Common myeloid progenitor, CD34-positive (primary cell): ENCODE results near the gene PTS.

ENCODE experiments used
- CTCF ChIA-PET: fragments of 350-600 bp; sonication (Branson Sonifier 250); formaldehyde crosslinking; loops from one replicate; lab custom pipeline; 2021; ENCODE audit warnings: antibody characterized with exemption; lab: Charles Lee
- POLR2A ChIA-PET: fragments of 350-600 bp; sonication (Branson Sonifier 250); formaldehyde crosslinking; loops from one replicate; lab custom pipeline; 2021; ENCODE audit warnings: antibody characterized with exemption; lab: Charles Lee
- DNase-seq, 3 donors: peaks; one replicate each; pipeline versions ENCODE4 v3.0.0 to v3.0.0-alpha.2; 2013
- H3K27ac ChIP-seq, 2 experiments: 1 replicate in 1 of 2; 2 replicates in 1 of 2; pipeline ENCODE4 v1.7.0; 2013; ENCODE audit warnings: inconsistent platforms in 2 of 2, low read length in 2 of 2, mild to moderate bottlenecking in 2 of 2, low read depth in 1 of 2, moderate library complexity in 1 of 2; ENCODE audit not compliant: severe bottlenecking in 2 of 2, insufficient read depth in 1 of 2, poor library complexity in 1 of 2
- H3K27me3 ChIP-seq, 5 experiments: replicated peaks in 2 of 5; 1 replicate in 3 of 5; 2 replicates in 2 of 5; pipeline versions ENCODE4 v1.6.1 to v1.7.0; 2013; ENCODE audit warnings: low read length in 4 of 5, mild to moderate bottlenecking in 2 of 5, moderate library complexity in 2 of 5, inconsistent platforms in 1 of 5; ENCODE audit not compliant: insufficient read depth in 5 of 5, control insufficient read depth in 4 of 5
- H3K36me3 ChIP-seq, 4 experiments: 1 replicate in 2 of 4; 2 replicates in 2 of 4; pipeline versions ENCODE4 v1.6.1 to v1.7.0; 2013; ENCODE audit warnings: low read length in 3 of 4, control low read depth in 1 of 4, mild to moderate bottlenecking in 1 of 4; ENCODE audit not compliant: control insufficient read depth in 4 of 4, insufficient read depth in 4 of 4
- H3K4me1 ChIP-seq, 4 experiments: 1 replicate in 3 of 4; 2 replicates in 1 of 4; pipeline versions ENCODE4 v1.6.1 to v1.7.1; 2013; ENCODE audit warnings: low read length in 3 of 4, mild to moderate bottlenecking in 3 of 4, control low read depth in 1 of 4, inconsistent platforms in 1 of 4, moderate library complexity in 1 of 4; ENCODE audit not compliant: control insufficient read depth in 4 of 4, insufficient read depth in 4 of 4; ENCODE audit errors: control extremely low read depth in 1 of 4
- H3K4me3 ChIP-seq, 7 experiments: 1 replicate in 4 of 7; 2 replicates in 3 of 7; pipeline versions ENCODE4 v1.5.1 to v1.7.0; 2013; ENCODE audit warnings: mild to moderate bottlenecking in 7 of 7, low read length in 6 of 7, moderate library complexity in 6 of 7, inconsistent platforms in 2 of 7, low read depth in 2 of 7, control low read depth in 1 of 7; ENCODE audit not compliant: insufficient read depth in 4 of 7, control insufficient read depth in 1 of 7; ENCODE audit errors: extremely low read depth in 1 of 7
- H3K9me3 ChIP-seq, 5 experiments: 1 replicate in 4 of 5; 2 replicates in 1 of 5; pipeline versions ENCODE4 v1.6.1 to v1.7.1; 2013; ENCODE audit warnings: low read length in 4 of 5, mild to moderate bottlenecking in 2 of 5, inconsistent platforms in 1 of 5, low read depth in 1 of 5, moderate library complexity in 1 of 5; ENCODE audit not compliant: control insufficient read depth in 4 of 5, insufficient read depth in 2 of 5; ENCODE audit errors: control extremely low read depth in 1 of 5
- WGBS: methylation state at CpG from one replicate; pipeline ENCODE4 v1.1.5; 2013; ENCODE audit not compliant: insufficient coverage; 5-methylcytosine and 5-hydroxymethylcytosine counted together

The PTS gene

DNA sequence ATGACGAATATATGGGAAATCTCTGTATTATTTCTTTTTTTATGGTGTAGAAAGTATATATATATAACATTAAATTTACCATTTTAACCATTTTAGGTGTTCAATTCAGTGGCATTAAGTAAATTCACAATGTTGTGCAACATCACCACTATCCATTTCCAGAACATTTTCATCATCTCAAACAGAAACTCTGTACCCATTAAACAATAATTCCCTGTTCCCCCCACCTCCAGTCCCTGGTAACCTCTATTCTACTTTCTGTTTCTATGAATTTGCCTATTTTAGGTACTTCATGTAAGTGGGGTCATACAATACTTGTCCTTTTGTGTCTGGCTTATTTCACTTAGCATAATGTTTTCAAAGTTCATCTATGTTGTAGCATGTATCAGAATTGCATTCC is 15.3 kb upstream of the PTS start:
- DNase-seq: no peak
- Histone ChIP-seq H3K4me1 (peaks cover 3 to 19% (median 5%) of the 10 kb centered on the region in 4 experiments), H3K27me3 (peaks cover 0 to 2% (median 0%) of the 10 kb centered on the region in 5 experiments), H3K4me3 (no peak overlapping the region), H3K36me3 (no peaks in the 10 kb centered on the region), H3K27ac (no peak overlapping the region), H3K9me3 (no peaks in the 10 kb centered on the region)
- WGBS: no CpG with 5 or more reads among the region's 1 CpG
- ChIA-PET CTCF (no interaction called here), POLR2A (no interaction called here)

DNA sequence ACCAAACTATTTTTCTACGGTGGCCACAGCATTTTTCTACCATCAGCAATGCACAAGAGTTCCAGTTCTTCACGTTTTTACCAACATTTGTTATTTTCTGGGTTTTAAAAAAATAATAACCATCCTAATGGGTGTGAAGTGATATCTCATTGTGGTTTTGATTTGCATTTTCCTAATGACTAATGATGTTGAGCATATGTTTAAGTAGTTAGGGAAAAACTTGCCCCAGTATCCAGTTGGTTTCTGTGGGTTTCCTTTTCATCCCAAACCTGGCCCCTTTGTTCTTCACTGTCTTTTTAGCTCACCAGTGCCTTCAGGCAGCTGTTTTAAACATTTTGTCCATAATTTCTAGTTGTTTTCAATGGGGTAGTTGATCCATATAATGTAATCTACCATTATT is 14.7 kb upstream of the PTS start:
- Histone ChIP-seq H3K27me3 (peaks cover 0 to 2% (median 0%) of the 10 kb centered on the region in 5 experiments), H3K4me3 (peak overlapping the region in 1 of 7 experiments; percentile 30), H3K27ac (no peak overlapping the region), H3K4me1 (peaks cover 3 to 19% (median 5%) of the 10 kb centered on the region in 4 experiments), H3K9me3 (no peaks in the 10 kb centered on the region), H3K36me3 (no peaks in the 10 kb centered on the region)
- no CpG with 5 or more reads among the region's 2 CpGs for WGBS
- POLR2A ChIA-PET: no interaction called here
- DNase-seq: peak in 1 of 3 donors; percentile 81
- CTCF ChIA-PET: interaction anchor here (1.2 to 1.5 kb wide), 2 partner anchors 10 to 12 kb away, joined by 3 to 4 read pairs; no protein-coding TSS in a partner anchor

DNA sequence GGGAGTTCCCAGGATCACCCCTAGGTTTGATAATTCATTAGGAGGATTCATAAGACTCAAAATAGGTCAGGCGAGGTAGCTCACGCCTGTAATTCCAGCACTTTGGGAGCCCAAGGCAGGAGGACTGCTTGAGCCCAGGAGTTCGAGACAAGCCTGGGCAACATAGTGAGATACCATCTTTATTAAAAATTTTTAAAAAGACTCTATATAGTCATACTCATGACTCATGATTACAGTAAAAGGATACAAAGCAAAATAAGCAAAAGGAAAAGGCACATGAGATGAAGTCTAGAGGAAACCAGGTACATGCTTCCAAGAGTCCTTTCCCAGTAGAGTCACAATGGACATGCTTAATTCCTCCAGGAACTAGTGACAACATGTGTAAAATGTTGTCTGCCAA is 13.9 kb upstream of the PTS start:
- Histone ChIP-seq H3K9me3 (no peaks in the 10 kb centered on the region), H3K4me1 (peaks cover 3 to 19% (median 5%) of the 10 kb centered on the region in 4 experiments), H3K27ac (no peak overlapping the region), H3K36me3 (no peaks in the 10 kb centered on the region), H3K27me3 (peaks cover 0 to 2% (median 0%) of the 10 kb centered on the region in 5 experiments), H3K4me3 (no peak overlapping the region)
- CTCF ChIA-PET: interaction anchor here (1.2 to 1.5 kb wide), 3 partner anchors 9 to 68 kb away, joined by 3 to 4 read pairs (median 4); no protein-coding TSS in a partner anchor
- no CpG with 5 or more reads among the region's 3 CpGs for WGBS
- POLR2A ChIA-PET: no interaction called here
- peak in 1 of 3 donors; percentile 17 for DNase-seq

DNA sequence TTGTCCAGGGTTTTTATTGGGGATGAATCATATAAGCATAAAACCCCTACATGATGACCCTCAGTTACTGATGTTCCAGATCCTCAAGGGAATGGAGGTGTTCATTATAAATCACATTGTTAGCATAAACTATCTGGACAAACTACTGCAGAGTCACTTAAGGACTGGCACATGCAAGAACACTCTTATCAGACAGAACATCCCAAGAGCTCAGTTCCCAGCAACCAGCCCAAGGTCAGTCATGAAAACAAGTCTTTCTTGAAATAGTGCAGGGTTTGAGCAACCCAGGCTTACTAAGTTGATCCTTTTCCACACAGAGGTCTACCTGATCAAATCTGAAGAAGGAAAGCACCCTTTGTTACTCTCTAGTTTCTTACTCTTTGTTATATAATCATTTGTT is 13.5 kb upstream of the PTS start:
- H3K27ac ChIP-seq: no peak overlapping the region
- peaks cover 0 to 2% (median 0%) of the 10 kb centered on the region in 5 experiments for H3K27me3 ChIP-seq
- POLR2A ChIA-PET: no interaction called here
- H3K4me3 ChIP-seq: no peak overlapping the region
- CTCF ChIA-PET: interaction anchor here (1.2 to 1.5 kb wide), 3 partner anchors 9 to 68 kb away, joined by 3 to 4 read pairs (median 4); no protein-coding TSS in a partner anchor
- H3K4me1 ChIP-seq: peaks cover 3 to 19% (median 5%) of the 10 kb centered on the region in 4 experiments
- H3K9me3 ChIP-seq: no peaks in the 10 kb centered on the region
- no peaks in the 10 kb centered on the region for H3K36me3 ChIP-seq
- DNase-seq: peak in 1 of 3 donors; percentile 42

DNA sequence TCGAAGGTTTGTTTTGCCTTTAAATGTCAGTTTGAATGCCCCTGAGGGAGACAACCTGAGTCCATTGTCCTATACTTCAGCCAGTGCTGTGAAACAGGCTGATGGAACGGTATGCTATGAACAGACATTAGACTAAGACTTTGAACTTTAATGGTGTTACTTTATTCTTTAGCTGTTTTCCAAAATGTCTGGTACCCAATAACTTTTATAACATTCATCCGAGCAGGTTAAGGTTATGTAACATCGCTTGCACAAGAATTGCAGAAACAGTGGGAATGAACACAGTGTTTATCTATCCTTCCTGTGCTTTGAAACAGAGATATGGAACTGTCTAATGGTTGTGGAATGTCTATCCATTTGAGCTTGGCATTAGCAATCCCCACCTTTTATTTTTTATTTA is 12.5 kb upstream of the PTS start:
- POLR2A ChIA-PET: no interaction called here
- Histone ChIP-seq H3K27me3 (peaks cover 0 to 2% (median 0%) of the 10 kb centered on the region in 5 experiments), H3K4me1 (peaks cover 3 to 19% (median 5%) of the 10 kb centered on the region in 4 experiments), H3K9me3 (no peaks in the 10 kb centered on the region), H3K4me3 (no peak overlapping the region), H3K36me3 (no peaks in the 10 kb centered on the region), H3K27ac (no peak overlapping the region)
- DNase-seq: no peak
- 94% methylated on average over 2 of the region's 4 CpGs for WGBS
- CTCF ChIA-PET: interaction anchor here (1.2 to 17.1 kb wide), 2 partner anchors 14 to 70 kb away, joined by 4 to 246 read pairs; no protein-coding TSS in a partner anchor

DNA sequence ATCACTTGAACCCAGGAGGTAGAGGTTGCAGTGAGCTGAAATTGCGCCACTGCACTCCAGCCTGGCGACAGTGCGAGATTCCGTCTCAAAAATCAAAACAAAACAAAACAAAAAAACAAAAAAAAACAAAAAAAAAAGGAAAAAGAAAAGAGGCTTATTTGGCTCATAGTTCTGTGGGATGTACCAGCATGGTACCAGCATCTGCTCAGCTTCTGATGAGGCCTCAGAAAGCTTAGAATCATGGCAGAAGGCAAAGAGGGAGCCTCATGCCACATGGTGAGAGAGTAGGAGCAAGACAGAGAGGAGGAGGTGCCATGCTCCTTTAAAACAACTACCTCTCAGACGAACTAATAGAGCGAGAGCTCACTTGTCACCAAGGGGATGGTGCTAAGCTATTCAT is 10.6 kb upstream of the PTS start:
- WGBS: 100% methylated on average over 1 of the region's 6 CpGs
- POLR2A ChIA-PET: no interaction called here
- Histone ChIP-seq H3K9me3 (no peaks in the 10 kb centered on the region), H3K4me3 (no peak overlapping the region), H3K36me3 (no peaks in the 10 kb centered on the region), H3K27me3 (peaks cover 0 to 2% (median 0%) of the 10 kb centered on the region in 5 experiments), H3K27ac (no peak overlapping the region), H3K4me1 (peaks cover 3 to 31% (median 9%) of the 10 kb centered on the region in 4 experiments)
- CTCF ChIA-PET: interaction anchor here (17.1 kb wide), 1 partner anchor 68 kb away, joined by 246 read pairs; no protein-coding TSS in a partner anchor
- DNase-seq: no peak

DNA sequence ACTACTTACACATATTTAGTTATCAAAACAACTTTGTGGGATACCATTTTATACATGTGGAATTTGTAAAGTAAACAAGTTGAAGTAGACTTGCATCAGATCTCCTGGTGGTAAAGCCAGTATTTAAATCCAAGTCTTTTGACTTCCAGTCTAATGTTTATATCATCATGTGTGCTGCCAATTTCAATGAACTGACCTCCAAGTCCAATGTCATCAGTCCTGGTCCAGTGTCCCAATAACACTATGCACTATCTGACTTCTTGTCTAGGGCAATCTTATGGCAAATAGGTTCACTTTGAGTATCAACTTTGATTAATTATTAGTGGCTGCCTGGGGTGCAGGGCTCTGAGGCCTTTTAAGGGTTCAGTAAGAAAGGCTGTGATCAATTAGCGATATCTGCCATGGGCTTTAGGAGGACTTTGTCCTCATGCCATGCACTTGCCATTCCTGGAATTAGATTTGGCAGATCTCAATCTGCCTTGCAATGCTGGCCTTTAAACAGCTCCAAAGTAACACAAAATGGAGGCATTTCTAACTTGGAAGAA is 9.6 kb upstream of the PTS start:
- CTCF ChIA-PET: interaction anchor here (2.1 to 17.1 kb wide), 2 partner anchors 39 to 67 kb away, joined by 6 to 246 read pairs; no protein-coding TSS in a partner anchor
- WGBS: 91% methylated on average over 1 of the region's 1 CpG
- Histone ChIP-seq H3K27ac (no peak overlapping the region), H3K9me3 (no peaks in the 10 kb centered on the region), H3K27me3 (peaks cover 0 to 2% (median 0%) of the 10 kb centered on the region in 5 experiments), H3K36me3 (no peaks in the 10 kb centered on the region), H3K4me1 (peaks cover under 1 to 22% (median 8%) of the 10 kb centered on the region in 4 experiments), H3K4me3 (no peak overlapping the region)
- POLR2A ChIA-PET: no interaction called here
- DNase-seq: no peak
